ENCODE measurements around the gene CNTLN.

GRCh38 chr9:17185481-17186029 lies 50.7 kb downstream of the CNTLN start:
- TF ChIP-seq CTCF (IDR thresholded peaks at IDR 0.05) (no peak), POLR2AphosphoS5 (IDR thresholded peaks at IDR 0.05) (no peak), POLR2A (IDR thresholded peaks at IDR 0.05) (no peak)

All from transverse colon (tissue), 4 donors.